Measurements from ENCODE around the gene NHS. TPM values are rescaled to one million over a fixed set of nuclear protein-coding genes. Genes with fewer than 3 reads are reported as not detected.

NHS gene
- total and polyA plus RNA-seq, 3 donors from 2014 or later, result 4.8 to 25.7 (median 21.8) TPM

- Histone ChIP-seq H3K4me3 (no peak overlapping the region), H3K4me1 (no peaks in the 10 kb centered on the region), H3K36me3 (ENCODE audit: low read depth, missing control alignments) (no peaks in the 10 kb centered on the region), H3K27ac (no peak overlapping the region), H3K9me3 (no peaks in the 10 kb centered on the region), H3K27me3 (no peaks in the 10 kb centered on the region)
- DNase-seq, result no peak
- WGBS, 2 donors, result 77% methylated on average over 2 of the region's 2 CpGs; no CpG with 5 or more reads in 1 of the 2 donors
- TF ChIP-seq POLR2A (IDR thresholded peaks at IDR 0.05) (no peak), CTCF (IDR thresholded peaks at IDR 0.05) (no peak)
- intact Hi-C loops (cut with DNase I; ENCODE audit: low total_unique reads), result no loop called here
Observed at GRCh38 chrX:17397074-17397473, 22.1 kb downstream of the NHS start.

GRCh38 chrX:17403189-17403691, 28.2 kb downstream of the NHS start:
- TF ChIP-seq POLR2A (IDR thresholded peaks at IDR 0.05) (no peak), CTCF (IDR thresholded peaks at IDR 0.05) (no peak)
- Histone ChIP-seq H3K27me3 (no peaks in the 10 kb centered on the region), H3K9me3 (no peaks in the 10 kb centered on the region), H3K27ac (peak overlapping the region in 1 of 2 donors; percentile 6), H3K36me3 (ENCODE audit: low read depth, missing control alignments) (no peaks in the 10 kb centered on the region), H3K4me3 (no peak overlapping the region), H3K4me1 (peaks cover 3% of the 10 kb centered on the region)
- no peak for DNase-seq
- intact Hi-C loops (cut with DNase I; ENCODE audit: low total_unique reads), result no loop called here
- WGBS, 2 donors, result 8 to 20% methylated on average over 1 to 2 of the region's 2 CpGs

GRCh38 chrX:17403972-17404371, 29.0 kb downstream of the NHS start:
- Histone ChIP-seq H3K36me3 (ENCODE audit: low read depth, missing control alignments) (no peaks in the 10 kb centered on the region), H3K27me3 (no peaks in the 10 kb centered on the region), H3K4me3 (no peak overlapping the region), H3K27ac (no peak overlapping the region), H3K9me3 (no peaks in the 10 kb centered on the region), H3K4me1 (peaks cover 3% of the 10 kb centered on the region)
- TF ChIP-seq CTCF (IDR thresholded peaks at IDR 0.05) (no peak), POLR2A (IDR thresholded peaks at IDR 0.05) (no peak)
- whole genome bisulfite sequencing, 2 donors, result 69 to 74% methylated on average over 3 of the region's 3 CpGs
- DNase-seq, result no peak
- intact Hi-C loops (cut with DNase I; ENCODE audit: low total_unique reads), result no loop called here

GRCh38 chrX:17405225-17405969, 30.4 kb downstream of the NHS start:
- H3K9me3 ChIP-seq, result no peaks in the 10 kb centered on the region
- H3K36me3 ChIP-seq (ENCODE audit: low read depth, missing control alignments), result no peaks in the 10 kb centered on the region
- no peak for DNase-seq
- 83 to 92% methylated on average over 5 of the region's 5 CpGs for WGBS, 2 donors
- intact Hi-C loops (cut with DNase I; ENCODE audit: low total_unique reads), result no loop called here
- no peaks in the 10 kb centered on the region for H3K27me3 ChIP-seq
- peaks cover 3% of the 10 kb centered on the region for H3K4me1 ChIP-seq
- H3K27ac ChIP-seq, result no peak overlapping the region
- TF ChIP-seq CTCF (IDR thresholded peaks at IDR 0.05), result no peak
- no peak for TF ChIP-seq POLR2A (IDR thresholded peaks at IDR 0.05)
- H3K4me3 ChIP-seq, result no peak overlapping the region
